GM04503 (cell line): Measurements from ENCODE around the gene SSC5D.
"Not testable (repeated sequence)": the region's sequence is repeated elsewhere in the genome, so short reads cannot be mapped to it uniquely, and the experiment has no call there.

Experiments
- DNase-seq: peaks from one replicate; pipeline ENCODE4 v3.0.0-alpha.2; 2012; ENCODE audit warnings: low read depth

SSC5D gene

GRCh38 chr19:55487924-55488687 lies at the start of gene SSC5D:
SSC5D (plus strand) TSS chr19:55488436; CDS start chr19:55488590, 154 bp downstream.
- no peak for DNase-seq

GRCh38 chr19:55439052-55439451 lies 49.2 kb upstream of the SSC5D start:
- DNase-seq = no peak

DNA sequence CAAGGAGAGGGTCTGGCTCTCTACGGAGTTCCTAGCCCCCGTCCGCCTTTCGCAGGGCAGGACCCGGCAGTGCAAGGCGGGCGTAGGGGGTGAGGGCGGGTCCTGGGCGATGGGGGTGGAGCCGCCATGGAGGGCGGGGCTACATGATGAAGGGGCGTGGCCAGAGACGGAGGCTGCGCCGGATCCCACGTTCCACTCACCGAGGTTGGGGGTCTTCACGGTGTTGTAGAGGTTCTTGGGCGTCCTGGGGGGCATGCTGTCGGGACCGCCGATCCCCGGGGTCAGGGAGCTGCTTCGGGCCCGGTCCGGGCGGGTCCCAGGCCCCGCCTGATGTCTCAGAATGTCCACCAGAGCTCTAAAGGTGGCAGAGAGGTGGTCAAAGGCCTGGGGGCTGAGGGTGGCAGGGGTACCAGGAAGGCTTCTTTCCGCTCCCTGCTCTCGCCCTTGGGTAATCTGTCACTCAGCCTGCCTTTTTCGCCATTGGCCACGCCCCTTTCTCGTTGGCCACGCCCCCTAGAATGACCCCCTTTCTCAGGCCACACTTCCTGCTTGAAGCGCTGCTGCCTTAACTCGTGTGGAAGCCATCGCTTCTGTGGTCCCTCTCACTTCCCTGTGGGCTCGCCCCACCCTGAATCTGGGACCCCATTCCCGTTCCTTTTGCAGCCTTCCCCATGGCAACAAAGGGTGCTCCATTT lies 47.7 kb upstream of the SSC5D start:
- no peak for DNase-seq

GRCh38 chr19:55441319-55441691 lies 46.9 kb upstream of the SSC5D start:
- DNase-seq = no peak

GRCh38 chr19:55441692-55442321 lies 46.4 kb upstream of the SSC5D start:
- no peak for DNase-seq

GRCh38 chr19:55442372-55442961 lies 45.8 kb upstream of the SSC5D start:
- no peak for DNase-seq

- no peak for DNase-seq
These were observed 45.0 kb upstream of the SSC5D start, which contains the start of gene SHISA7 for GRCh38 chr19:55443045-55443823. SHISA7 (minus strand) TSS chr19:55443300; CDS start chr19:55442863, 437 bp downstream.

DNA sequence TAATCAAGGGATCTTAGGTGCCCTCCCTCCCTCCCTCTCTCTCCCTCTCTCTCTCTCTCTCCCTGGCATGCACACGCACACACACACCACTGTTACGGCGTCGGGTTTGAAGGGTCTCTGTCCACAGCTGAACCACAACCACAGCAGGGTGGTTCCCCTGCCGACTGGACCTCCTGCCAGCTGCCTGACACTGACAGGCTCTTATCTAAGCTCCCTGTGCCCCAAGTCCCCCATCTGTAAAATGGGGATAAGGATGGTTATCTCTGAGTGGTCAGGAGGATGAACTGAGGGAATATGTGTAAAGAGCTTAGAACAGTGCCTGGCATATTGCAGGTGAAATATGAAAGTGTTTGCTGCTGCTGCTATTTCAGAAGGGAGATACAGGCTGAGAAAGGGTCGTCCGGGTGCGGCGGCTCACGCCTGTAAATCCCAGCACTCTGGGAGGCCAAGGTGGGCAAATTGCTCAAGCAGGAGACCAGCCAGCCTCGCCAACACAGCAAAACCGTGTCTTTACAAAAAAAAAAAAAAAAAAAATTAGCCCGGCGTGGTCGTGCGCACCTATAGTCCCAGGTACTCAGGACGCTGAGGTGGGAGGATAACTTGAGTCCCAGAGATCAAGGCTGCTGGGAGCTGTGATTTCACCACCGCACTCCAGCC lies 44.3 kb upstream of the SSC5D start:
- DNase-seq = no peak

DNA sequence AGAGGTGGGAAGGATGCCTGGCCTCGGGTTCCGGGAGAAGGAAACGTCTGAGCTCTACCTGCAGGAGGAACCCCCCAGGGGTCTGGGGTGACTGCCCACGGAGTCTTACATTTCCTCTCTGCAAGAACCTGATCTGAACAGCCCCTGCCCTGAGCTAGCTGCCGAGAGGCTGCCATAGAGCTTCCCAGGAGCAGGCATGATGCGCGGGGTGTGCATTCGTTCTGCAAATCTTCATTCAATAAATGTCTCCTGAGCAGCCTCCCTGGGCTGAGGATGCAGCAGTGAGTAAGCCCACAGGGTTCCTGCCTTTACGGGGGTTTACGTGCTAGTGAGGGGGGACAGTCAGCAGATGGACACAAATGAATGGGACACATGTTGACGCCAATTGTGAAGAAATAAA lies 43.6 kb upstream of the SSC5D start:
- DNase-seq = no peak

DNA sequence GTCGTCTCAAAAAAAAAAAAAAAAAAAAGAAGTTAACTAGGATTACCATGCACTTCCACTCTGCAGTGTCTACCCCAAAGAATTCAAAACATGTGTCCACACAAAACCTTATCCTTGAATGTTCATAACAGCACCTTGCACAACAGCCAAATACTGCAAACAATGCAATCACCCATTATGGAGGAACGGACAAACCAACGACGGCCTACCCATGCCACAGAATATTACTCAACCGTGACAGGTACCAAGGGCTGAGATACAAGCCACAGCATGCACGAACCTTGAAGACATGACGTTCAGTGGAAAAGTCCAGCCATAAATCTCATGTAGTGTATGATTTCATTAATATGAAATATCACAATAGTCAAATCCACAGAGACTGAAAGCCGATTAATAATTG lies 42.2 kb upstream of the SSC5D start:
- no peak for DNase-seq

- no peak for DNase-seq
These were observed 40.6 kb upstream of the SSC5D start for GRCh38 chr19:55447421-55448174.

DNA sequence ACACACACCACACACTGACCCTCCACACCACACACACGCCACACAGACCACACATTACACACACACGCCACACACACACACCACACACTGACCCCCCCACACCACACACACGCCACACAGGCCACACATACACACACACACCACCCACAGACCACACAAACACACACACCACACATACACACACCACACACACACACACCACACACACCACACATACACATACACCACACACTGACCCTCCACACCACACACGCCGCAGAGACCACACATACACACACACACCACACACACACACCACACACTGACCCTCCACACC lies 40.1 kb upstream of the SSC5D start:
- DNase-seq = not testable (repeated sequence)

GRCh38 chr19:55449469-55449868 lies 38.8 kb upstream of the SSC5D start:
- DNase-seq = no peak

- DNase-seq = no peak
These were observed 36.9 kb upstream of the SSC5D start for GRCh38 chr19:55451163-55451964.

GRCh38 chr19:55451965-55452748 lies 36.1 kb upstream of the SSC5D start:
- no peak for DNase-seq

DNA sequence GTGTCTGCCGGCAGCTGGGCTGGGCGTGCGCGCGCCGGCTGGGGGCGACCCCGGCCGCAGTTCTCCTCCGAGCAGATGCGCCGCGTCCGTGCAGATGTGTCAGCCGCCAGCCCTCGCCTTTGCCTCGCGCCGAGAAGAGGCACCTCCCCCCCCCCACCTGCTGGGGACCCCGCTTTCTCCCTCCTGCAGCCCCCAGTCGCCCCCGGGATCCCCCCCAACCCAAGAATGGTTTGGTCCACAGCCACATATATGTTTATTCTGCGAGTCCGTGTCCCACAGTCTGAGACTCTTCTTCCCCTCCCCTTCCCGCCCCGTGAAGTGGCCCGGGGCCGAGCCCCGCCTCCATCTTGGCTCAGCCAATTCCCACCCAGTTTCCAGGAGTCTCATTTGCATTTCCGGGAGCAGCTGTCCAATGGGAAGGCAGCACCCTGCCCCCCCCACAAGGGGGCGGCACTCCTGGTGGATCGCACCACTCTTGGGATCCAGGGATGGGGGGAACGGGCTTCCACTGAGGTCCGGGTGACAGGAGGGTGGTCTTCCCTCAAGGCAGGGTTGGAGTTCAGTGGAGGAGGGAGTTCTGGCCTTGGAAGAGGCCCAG lies 35.4 kb upstream of the SSC5D start:
- DNase-seq = no peak

DNA sequence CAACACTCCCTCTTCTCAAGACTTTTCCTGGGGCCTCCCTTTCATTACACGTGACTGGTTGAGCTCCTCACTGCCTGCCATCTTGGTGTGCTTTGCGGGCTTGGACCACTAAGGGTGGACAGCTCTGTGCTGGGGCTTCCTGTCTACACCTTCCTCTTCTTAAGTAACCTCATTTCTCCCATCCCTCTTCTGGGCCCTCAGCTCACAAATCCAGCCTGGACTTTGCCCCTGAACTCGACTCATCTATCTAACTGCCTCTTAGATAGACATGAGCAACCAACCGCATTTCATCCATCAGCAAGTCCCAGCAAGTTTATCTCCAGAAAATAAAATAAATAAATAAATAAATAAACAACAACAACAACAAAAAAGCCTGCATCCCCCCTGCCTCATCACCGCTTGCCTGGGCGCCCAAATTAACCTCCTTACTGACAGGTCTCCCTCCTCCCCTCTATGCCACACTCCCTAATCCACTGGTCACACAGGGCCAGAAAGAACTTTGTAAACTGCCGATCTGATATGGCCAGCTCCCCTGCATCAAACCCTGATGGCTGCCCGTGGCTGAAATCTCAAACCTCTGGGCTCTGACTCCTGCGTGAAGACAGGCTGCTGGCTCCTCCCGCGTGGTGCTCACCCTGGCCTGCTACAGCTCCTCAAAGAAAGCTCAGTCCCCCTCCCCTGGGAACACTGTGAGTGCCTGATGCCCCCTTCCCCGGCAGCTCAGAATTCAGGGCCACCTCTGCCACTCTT lies 34.5 kb upstream of the SSC5D start:
- no peak for DNase-seq

GRCh38 chr19:55454787-55455243 lies 33.4 kb upstream of the SSC5D start:
- DNase-seq = no peak
